RPMI7951 (cell line): ENCODE results near the gene TM4SF4. TPM values are rescaled to one million over a fixed set of nuclear protein-coding genes. Genes with fewer than 3 reads are reported as not detected.

Experiments used
- DNase-seq: peaks from one replicate; pipeline ENCODE4 v3.0.0-alpha.2; 2012; ENCODE audit warnings: low read depth
- total RNA-seq: library from RNA; depleted of rRNA; stranded (reverse); fragments of >200 nt; shearing (Covaris generic); gene quantifications from 2 replicates; pipeline ENCODE4 v1.2.3, GENCODE V29; 2014

The TM4SF4 gene
- total RNA-seq, 1 experiment from 2014 or later, result not detected

GRCh38 chr3:149511040-149511626 is 36.6 kb downstream of the TM4SF4 start:
- no peak for DNase-seq

GRCh38 chr3:149512073-149512782 is 37.7 kb downstream of the TM4SF4 start:
- peak; percentile 69 for DNase-seq

- no peak for DNase-seq
These were observed 40.0 kb downstream of the TM4SF4 start for GRCh38 chr3:149514471-149514870.

- no peak for DNase-seq
These were observed 40.8 kb downstream of the TM4SF4 start for GRCh38 chr3:149515249-149515648.

- DNase-seq, result no peak
These were observed 42.4 kb downstream of the TM4SF4 start for GRCh38 chr3:149516920-149517319.

- no peak for DNase-seq
These were observed 45.4 kb downstream of the TM4SF4 start for GRCh38 chr3:149519912-149520311.

- no peak for DNase-seq
These were observed 49.2 kb downstream of the TM4SF4 start for GRCh38 chr3:149523512-149524299.

- DNase-seq, result peak; percentile 46
These were observed 53.2 kb downstream of the TM4SF4 start for GRCh38 chr3:149527531-149528339.

- DNase-seq, result no peak
These were observed 53.8 kb downstream of the TM4SF4 start for GRCh38 chr3:149528340-149528650.

- DNase-seq, result no peak
These were observed 54.6 kb downstream of the TM4SF4 start for GRCh38 chr3:149529099-149529498.

- DNase-seq, result no peak
These were observed 58.1 kb downstream of the TM4SF4 start for GRCh38 chr3:149532489-149533180.

GRCh38 chr3:149534082-149534481 is 59.6 kb downstream of the TM4SF4 start:
- DNase-seq, result no peak

GRCh38 chr3:149534671-149535332 is 60.3 kb downstream of the TM4SF4 start:
- peak; percentile 81 for DNase-seq

- no peak for DNase-seq
These were observed 60.8 kb downstream of the TM4SF4 start for GRCh38 chr3:149535333-149535685.

- DNase-seq, result peak; percentile 67
These were observed 61.9 kb downstream of the TM4SF4 start for GRCh38 chr3:149536429-149536828.

GRCh38 chr3:149538371-149538770 is 63.9 kb downstream of the TM4SF4 start:
- DNase-seq, result no peak

GRCh38 chr3:149541091-149541491 is 66.6 kb downstream of the TM4SF4 start:
- peak; percentile 42 for DNase-seq

- peak; percentile 74 for DNase-seq
These were observed 68.1 kb downstream of the TM4SF4 start for GRCh38 chr3:149542375-149543312.

- DNase-seq, result no peak
These were observed 70.6 kb downstream of the TM4SF4 start for GRCh38 chr3:149545049-149545448.

GRCh38 chr3:149547413-149547812 is 72.9 kb downstream of the TM4SF4 start:
- no peak for DNase-seq
